ENCODE data around the gene SLC6A17.

- TF ChIP-seq GATA3 (IDR thresholded peaks at IDR 0.05; ENCODE audit: low read depth, low read length) = no peak
- no peak for TF ChIP-seq GATA2 (IDR thresholded peaks at IDR 0.05; ENCODE audit: low read depth, low read length)
These were observed 50.4 kb downstream of the SLC6A17 start for GRCh38 chr1:110200666-110201065.
